Measurements from ENCODE around the gene TRIM66. TPM values are rescaled to one million over a fixed set of nuclear protein-coding genes. Genes with fewer than 3 reads are reported as not detected.
A peak's percentile ranks its signal among the peaks of the same experiment; 100 is the strongest.

Gene TRIM66
- total and polyA plus RNA-seq, 3 donors from 2014 or later: 37.4 to 49.6 (median 49.2) TPM

DNA sequence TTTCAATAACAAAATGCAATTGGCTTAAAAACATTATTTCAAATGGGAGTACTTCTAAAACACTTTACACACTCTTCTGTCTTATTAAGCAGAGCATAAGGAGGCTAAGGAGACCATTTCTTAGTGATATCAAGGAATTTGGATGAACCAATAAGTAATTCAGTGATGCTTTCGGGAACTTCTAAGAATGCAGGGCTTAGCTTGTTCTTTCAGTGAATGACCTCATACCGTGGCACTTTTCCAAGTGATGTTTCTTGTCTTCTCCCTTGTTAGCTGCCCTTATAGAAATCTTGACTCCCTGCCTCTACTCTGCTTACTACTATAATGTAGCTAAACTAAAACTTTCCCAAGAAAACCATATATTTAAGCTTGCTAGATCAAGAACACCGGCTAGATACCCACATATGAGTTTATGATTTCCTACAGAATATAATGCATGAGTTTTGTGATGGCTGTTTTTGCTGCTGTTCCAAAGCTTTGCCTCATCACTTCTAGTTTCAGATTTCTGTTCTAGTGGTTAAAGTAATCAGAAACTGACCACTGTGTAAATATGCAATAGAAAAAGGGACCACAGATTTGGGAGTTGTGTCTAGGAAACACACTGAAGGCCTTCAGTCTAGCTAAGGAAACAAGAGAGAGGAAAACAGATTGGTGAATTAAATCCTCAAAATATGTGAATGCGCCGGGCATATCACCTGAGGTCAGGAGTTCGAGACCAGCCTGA, 50.9 kb downstream of the TRIM66 start:
- TF ChIP-seq POLR2A (IDR thresholded peaks at IDR 0.05): no peak
- TF ChIP-seq, protein P1, sequence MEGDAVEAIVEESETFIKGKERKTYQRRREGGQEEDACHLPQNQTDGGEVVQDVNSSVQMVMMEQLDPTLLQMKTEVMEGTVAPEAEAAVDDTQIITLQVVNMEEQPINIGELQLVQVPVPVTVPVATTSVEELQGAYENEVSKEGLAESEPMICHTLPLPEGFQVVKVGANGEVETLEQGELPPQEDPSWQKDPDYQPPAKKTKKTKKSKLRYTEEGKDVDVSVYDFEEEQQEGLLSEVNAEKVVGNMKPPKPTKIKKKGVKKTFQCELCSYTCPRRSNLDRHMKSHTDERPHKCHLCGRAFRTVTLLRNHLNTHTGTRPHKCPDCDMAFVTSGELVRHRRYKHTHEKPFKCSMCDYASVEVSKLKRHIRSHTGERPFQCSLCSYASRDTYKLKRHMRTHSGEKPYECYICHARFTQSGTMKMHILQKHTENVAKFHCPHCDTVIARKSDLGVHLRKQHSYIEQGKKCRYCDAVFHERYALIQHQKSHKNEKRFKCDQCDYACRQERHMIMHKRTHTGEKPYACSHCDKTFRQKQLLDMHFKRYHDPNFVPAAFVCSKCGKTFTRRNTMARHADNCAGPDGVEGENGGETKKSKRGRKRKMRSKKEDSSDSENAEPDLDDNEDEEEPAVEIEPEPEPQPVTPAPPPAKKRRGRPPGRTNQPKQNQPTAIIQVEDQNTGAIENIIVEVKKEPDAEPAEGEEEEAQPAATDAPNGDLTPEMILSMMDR (IDR thresholded peaks at IDR 0.05): no peak
- DNase-seq: peak; percentile 57
- H3K27ac ChIP-seq: no peak overlapping the region
- intact Hi-C loops (cut with DNase I; ENCODE audit: low total_unique reads): no loop called here
- H3K9me3 ChIP-seq: no peaks in the 10 kb centered on the region
- H3K36me3 ChIP-seq (ENCODE audit: low read depth, missing control alignments): no peaks in the 10 kb centered on the region
- H3K4me3 ChIP-seq: no peak overlapping the region
- no peaks in the 10 kb centered on the region for H3K27me3 ChIP-seq
- 72 to 75% methylated on average over 6 of the region's 6 CpGs for WGBS, 2 donors
- H3K4me1 ChIP-seq: no peaks in the 10 kb centered on the region

GRCh38 chr11:8624698-8625097, 57.8 kb downstream of the TRIM66 start:
- 75 to 76% methylated on average over 1 to 2 of the region's 2 CpGs for WGBS, 2 donors
- TF ChIP-seq, protein P1 (IDR thresholded peaks at IDR 0.05): no peak
- no peak for TF ChIP-seq POLR2A (IDR thresholded peaks at IDR 0.05)

GRCh38 chr11:8621147-8621546, 61.3 kb downstream of the TRIM66 start:
- DNase-seq: no peak
- Histone ChIP-seq H3K27me3 (no peaks in the 10 kb centered on the region), H3K36me3 (ENCODE audit: low read depth, missing control alignments) (no peaks in the 10 kb centered on the region), H3K9me3 (no peaks in the 10 kb centered on the region), H3K4me3 (no peak overlapping the region), H3K4me1 (no peaks in the 10 kb centered on the region), H3K27ac (no peak overlapping the region)
- TF ChIP-seq, protein P1 (IDR thresholded peaks at IDR 0.05): no peak
- TF ChIP-seq POLR2A (IDR thresholded peaks at IDR 0.05): no peak
- WGBS, 2 donors: 50 to 71% methylated on average over 1 to 4 of the region's 4 CpGs
- intact Hi-C loops (cut with DNase I; ENCODE audit: low total_unique reads): no loop called here

More at GRCh38 chr11:8624698-8625097, 57.8 kb downstream of the TRIM66 start:
- DNase-seq: no peak
- H3K4me1 ChIP-seq: no peaks in the 10 kb centered on the region
- H3K36me3 ChIP-seq (ENCODE audit: low read depth, missing control alignments): no peaks in the 10 kb centered on the region
- intact Hi-C loops (cut with DNase I; ENCODE audit: low total_unique reads): no loop called here
- no peak overlapping the region for H3K4me3 ChIP-seq
- H3K27ac ChIP-seq: no peak overlapping the region
- H3K9me3 ChIP-seq: no peaks in the 10 kb centered on the region
- no peaks in the 10 kb centered on the region for H3K27me3 ChIP-seq

GRCh38 chr11:8617063-8617462, 65.4 kb downstream of the TRIM66 start:
- H3K27ac ChIP-seq: no peak overlapping the region
- TF ChIP-seq, protein P1 (IDR thresholded peaks at IDR 0.05): no peak
- no peak for TF ChIP-seq POLR2A (IDR thresholded peaks at IDR 0.05)
- whole genome bisulfite sequencing, 2 donors: 90 to 92% methylated on average over 2 of the region's 2 CpGs
- intact Hi-C loops (cut with DNase I; ENCODE audit: low total_unique reads): no loop called here
- DNase-seq: no peak
- no peaks in the 10 kb centered on the region for H3K4me1 ChIP-seq
- H3K9me3 ChIP-seq: no peaks in the 10 kb centered on the region
- H3K36me3 ChIP-seq (ENCODE audit: low read depth, missing control alignments): no peaks in the 10 kb centered on the region
- H3K27me3 ChIP-seq: no peaks in the 10 kb centered on the region
- no peak overlapping the region for H3K4me3 ChIP-seq
